Mesenchymal stem cell (in vitro differentiated cells and primary cell): Measurements from ENCODE around the gene METTL9.
A peak's percentile ranks its signal among the peaks of the same experiment; 100 is the strongest.

Experiments used
- DNase-seq: peaks from one replicate; pipeline ENCODE4 v3.0.0-alpha.2; 2013
- H2AFZ ChIP-seq: one replicate; pipeline ENCODE4 v1.6.1; 2013; ENCODE audit warnings: low read depth, mild to moderate bottlenecking, control low read depth, inconsistent platforms, low read length, moderate library complexity
- H2AK5ac ChIP-seq: 2 replicates; pipeline ENCODE4 v1.6.1; 2013; ENCODE audit warnings: low read length, moderate library complexity, mild to moderate bottlenecking, inconsistent platforms; ENCODE audit not compliant: severe bottlenecking
- H2BK120ac ChIP-seq: one replicate; pipeline ENCODE4 v1.6.1; 2013; ENCODE audit warnings: low read depth, mild to moderate bottlenecking, inconsistent platforms, low read length, moderate library complexity
- H2BK12ac ChIP-seq, 2 experiments: one replicate each; pipeline ENCODE4 v1.6.1; 2013; ENCODE audit warnings: inconsistent platforms in 2 of 2, low read length in 2 of 2, mild to moderate bottlenecking in 2 of 2, moderate library complexity in 2 of 2, control low read depth in 1 of 2
- H2BK15ac ChIP-seq: one replicate; pipeline ENCODE4 v1.6.1; 2013; ENCODE audit warnings: mild to moderate bottlenecking, low read depth, inconsistent platforms; ENCODE audit not compliant: poor library complexity, severe bottlenecking
- H2BK5ac ChIP-seq: 2 replicates; pipeline ENCODE4 v1.6.1; 2013; ENCODE audit warnings: low read depth, mild to moderate bottlenecking, low read length, control low read depth, inconsistent platforms; ENCODE audit not compliant: poor library complexity, severe bottlenecking
- H3K14ac ChIP-seq, 2 experiments: one replicate each; pipeline ENCODE4 v1.6.1; 2013; ENCODE audit warnings: inconsistent platforms in 2 of 2, low read length in 2 of 2, control low read depth in 1 of 2, mild to moderate bottlenecking in 1 of 2, moderate library complexity in 1 of 2
- H3K18ac ChIP-seq, 2 experiments: one replicate each; pipeline ENCODE4 v1.6.1; 2013; ENCODE audit warnings: inconsistent platforms in 2 of 2, low read length in 2 of 2, control low read depth in 1 of 2, low read depth in 1 of 2, mild to moderate bottlenecking in 1 of 2
- H3K23ac ChIP-seq, 2 experiments: one replicate each; pipeline ENCODE4 v1.6.1; 2013; ENCODE audit warnings: inconsistent platforms in 2 of 2, low read length in 2 of 2, mild to moderate bottlenecking in 2 of 2, moderate library complexity in 2 of 2, control low read depth in 1 of 2
- H3K27ac ChIP-seq: 2 replicates; pipeline ENCODE4 v1.5.1; 2013; ENCODE audit warnings: mild to moderate bottlenecking, moderate library complexity, low read length, control low read depth, inconsistent platforms; ENCODE audit not compliant: poor library complexity, severe bottlenecking
- H3K27me3 ChIP-seq, 2 experiments: 2 replicates each; pipeline versions ENCODE4 v1.6.1 to v1.7.0; 2013; ENCODE audit warnings: low read length in 2 of 2, mild to moderate bottlenecking in 2 of 2, moderate library complexity in 2 of 2, control low read depth in 1 of 2, inconsistent platforms in 1 of 2; ENCODE audit not compliant: control insufficient read depth in 1 of 2, insufficient read depth in 1 of 2
- H3K36me3 ChIP-seq, 2 experiments: 2 replicates each; pipeline versions ENCODE4 v1.6.1 to v1.7.0; 2013; ENCODE audit warnings: low read length in 2 of 2, control low read depth in 1 of 2, inconsistent platforms in 1 of 2, low read depth in 1 of 2, mild to moderate bottlenecking in 1 of 2; ENCODE audit not compliant: insufficient read depth in 2 of 2, control insufficient read depth in 1 of 2
- H3K4ac ChIP-seq, 2 experiments: one replicate each; pipeline ENCODE4 v1.6.1; 2013; ENCODE audit warnings: inconsistent platforms in 2 of 2, low read length in 2 of 2, mild to moderate bottlenecking in 2 of 2, moderate library complexity in 2 of 2, control low read depth in 1 of 2, low read depth in 1 of 2
- H3K4me1 ChIP-seq: 2 replicates; pipeline ENCODE4 v1.6.1; 2013; ENCODE audit warnings: low read depth, low read length, control low read depth; ENCODE audit not compliant: control insufficient read depth, insufficient read depth
- H3K4me2 ChIP-seq: 2 replicates; pipeline ENCODE4 v1.6.1; 2013; ENCODE audit warnings: low read length, mild to moderate bottlenecking, inconsistent platforms; ENCODE audit not compliant: poor library complexity, severe bottlenecking
- H3K4me3 ChIP-seq, 2 experiments: 2 replicates each; pipeline versions ENCODE4 v1.5.1 to v1.7.0; 2013; ENCODE audit warnings: low read length in 2 of 2, mild to moderate bottlenecking in 2 of 2, control low read depth in 1 of 2, low read depth in 1 of 2; ENCODE audit not compliant: insufficient read depth in 1 of 2
- H3K79me1 ChIP-seq: replicated peaks from 2 replicates; pipeline ENCODE4 v1.6.1; 2013; ENCODE audit warnings: mild to moderate bottlenecking, control low read depth, low read length, inconsistent platforms; ENCODE audit not compliant: poor library complexity, severe bottlenecking
- H3K9ac ChIP-seq: 2 replicates; pipeline ENCODE4 v1.7.0; 2013; ENCODE audit warnings: mild to moderate bottlenecking, low read length, moderate library complexity
- H3K9me3 ChIP-seq: 2 replicates; pipeline ENCODE4 v1.7.0; 2013; ENCODE audit warnings: mild to moderate bottlenecking, low read length; ENCODE audit not compliant: control insufficient read depth
- H4K8ac ChIP-seq: one replicate; pipeline ENCODE4 v1.6.1; 2013; ENCODE audit warnings: inconsistent platforms, mild to moderate bottlenecking, low read length, moderate library complexity
- H4K91ac ChIP-seq: one replicate; pipeline ENCODE4 v1.6.1; 2013; ENCODE audit warnings: mild to moderate bottlenecking, low read length, inconsistent platforms
- WGBS: methylation state at CpG from one replicate; pipeline ENCODE4 v1.1.7; 2013; ENCODE audit warnings: mixed read lengths; 5-methylcytosine and 5-hydroxymethylcytosine counted together

METTL9 gene

DNA sequence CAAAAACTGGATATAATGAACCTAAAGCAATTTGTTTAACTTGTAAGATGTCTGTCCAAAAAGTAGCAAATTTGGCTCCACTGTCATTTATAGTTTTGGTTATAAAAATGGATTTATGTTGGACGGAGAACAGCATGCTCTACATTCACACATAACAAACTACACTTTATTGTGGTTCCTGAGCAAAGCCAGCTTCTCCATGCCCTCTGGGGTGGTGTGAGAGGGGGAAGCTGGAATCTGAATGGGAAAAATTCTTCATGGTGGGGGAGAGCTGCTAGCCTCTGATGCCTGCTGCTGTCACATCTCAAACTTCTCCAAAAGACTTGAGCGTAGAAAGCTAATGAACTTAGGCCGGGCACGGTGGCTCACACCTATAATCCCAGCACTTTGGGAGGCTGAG lies 9.8 kb upstream of the METTL9 start:
- H3K9me3 ChIP-seq, result no peaks in the 10 kb centered on the region
- H4K91ac ChIP-seq, result no peak overlapping the region
- no peak overlapping the region for H3K14ac ChIP-seq
- no peak overlapping the region for H3K9ac ChIP-seq
- no peak overlapping the region for H3K4ac ChIP-seq
- no peak overlapping the region for H2BK12ac ChIP-seq
- H3K27me3 ChIP-seq, result no peaks in the 10 kb centered on the region
- no peaks in the 10 kb centered on the region for H3K79me1 ChIP-seq
- no peak overlapping the region for H4K8ac ChIP-seq
- 88% methylated on average over 3 of the region's 4 CpGs for WGBS
- no peaks in the 10 kb centered on the region for H3K4me1 ChIP-seq
- no peak overlapping the region for H3K18ac ChIP-seq
- H2BK5ac ChIP-seq, result no peak overlapping the region
- no peaks in the 10 kb centered on the region for H3K36me3 ChIP-seq
- no peak overlapping the region for H2BK15ac ChIP-seq
- H3K27ac ChIP-seq, result no peak overlapping the region
- DNase-seq, result no peak
- H3K4me2 ChIP-seq, result no peak overlapping the region
- no peak overlapping the region for H3K23ac ChIP-seq
- H3K4me3 ChIP-seq, result no peak overlapping the region
- H2AFZ ChIP-seq, result no peak overlapping the region
- no peak overlapping the region for H2AK5ac ChIP-seq
- no peak overlapping the region for H2BK120ac ChIP-seq

DNA sequence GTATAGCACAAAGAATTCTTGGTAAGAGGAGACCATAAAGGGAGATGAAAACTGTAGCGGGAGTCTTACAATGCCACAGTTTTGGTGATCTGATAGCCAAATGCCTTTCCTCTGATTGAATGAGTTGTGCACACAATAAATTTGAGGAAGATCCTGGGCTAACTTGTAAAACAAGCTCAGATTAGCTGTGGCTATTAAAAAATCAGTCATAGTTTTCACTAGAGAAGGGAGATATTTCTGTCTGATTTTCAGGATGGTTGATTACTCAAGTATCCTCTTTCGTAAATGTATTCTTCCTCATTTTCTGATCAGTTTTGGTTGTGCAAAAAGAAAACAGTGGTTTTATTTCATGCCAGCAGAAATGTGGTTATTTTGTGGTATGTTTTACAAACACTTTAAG lies 9.1 kb upstream of the METTL9 start:
- Histone ChIP-seq H3K9ac (peak overlapping the region; percentile 61), H3K36me3 (no peaks in the 10 kb centered on the region), H3K4ac (no peak overlapping the region), H2BK5ac (no peak overlapping the region), H4K91ac (no peak overlapping the region), H3K23ac (no peak overlapping the region), H3K18ac (no peak overlapping the region), H3K14ac (no peak overlapping the region), H3K27ac (no peak overlapping the region), H2AFZ (no peak overlapping the region), H3K9me3 (no peaks in the 10 kb centered on the region), H3K4me1 (no peaks in the 10 kb centered on the region), H3K79me1 (no peaks in the 10 kb centered on the region), H3K4me3 (no peak overlapping the region), H3K4me2 (no peak overlapping the region), H2AK5ac (no peak overlapping the region), H2BK120ac (no peak overlapping the region), H2BK12ac (no peak overlapping the region), H3K27me3 (no peaks in the 10 kb centered on the region), H2BK15ac (no peak overlapping the region), H4K8ac (no peak overlapping the region)
- WGBS, result 96% methylated on average over 1 of the region's 2 CpGs
- DNase-seq, result no peak

DNA sequence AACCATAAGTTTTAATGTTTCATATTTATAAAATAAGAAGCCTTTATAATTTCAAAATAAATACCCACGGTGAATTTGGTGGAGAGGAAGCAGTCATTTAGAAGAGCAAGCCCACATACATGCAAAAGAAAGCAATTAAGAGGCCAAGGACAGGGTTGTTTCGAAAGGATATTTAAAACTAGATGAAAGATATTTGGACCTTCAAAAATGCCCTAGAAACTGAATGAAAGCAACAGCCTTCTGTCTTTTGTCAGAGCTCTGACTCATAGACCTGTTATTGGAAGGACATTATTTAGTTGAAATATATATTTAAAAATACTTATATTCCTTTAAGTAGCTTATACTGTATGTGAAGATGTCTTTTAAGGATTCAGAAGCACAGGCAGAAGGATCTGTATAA lies 8.6 kb upstream of the METTL9 start:
- no peaks in the 10 kb centered on the region for H3K36me3 ChIP-seq
- no peak overlapping the region for H3K14ac ChIP-seq
- H3K23ac ChIP-seq, result no peak overlapping the region
- H3K4me1 ChIP-seq, result no peaks in the 10 kb centered on the region
- H2AK5ac ChIP-seq, result no peak overlapping the region
- no peak overlapping the region for H3K4me3 ChIP-seq
- peak overlapping the region; percentile 61 for H3K9ac ChIP-seq
- DNase-seq, result peak; percentile 46
- H3K4ac ChIP-seq, result no peak overlapping the region
- H3K27me3 ChIP-seq, result no peaks in the 10 kb centered on the region
- no peak overlapping the region for H4K8ac ChIP-seq
- no peaks in the 10 kb centered on the region for H3K9me3 ChIP-seq
- H2AFZ ChIP-seq, result no peak overlapping the region
- no peak overlapping the region for H3K4me2 ChIP-seq
- H4K91ac ChIP-seq, result no peak overlapping the region
- no CpG with 5 or more reads among the region's 2 CpGs for WGBS
- H2BK120ac ChIP-seq, result no peak overlapping the region
- no peaks in the 10 kb centered on the region for H3K79me1 ChIP-seq
- no peak overlapping the region for H2BK12ac ChIP-seq
- no peak overlapping the region for H2BK15ac ChIP-seq
- no peak overlapping the region for H2BK5ac ChIP-seq
- no peak overlapping the region for H3K18ac ChIP-seq
- no peak overlapping the region for H3K27ac ChIP-seq

DNA sequence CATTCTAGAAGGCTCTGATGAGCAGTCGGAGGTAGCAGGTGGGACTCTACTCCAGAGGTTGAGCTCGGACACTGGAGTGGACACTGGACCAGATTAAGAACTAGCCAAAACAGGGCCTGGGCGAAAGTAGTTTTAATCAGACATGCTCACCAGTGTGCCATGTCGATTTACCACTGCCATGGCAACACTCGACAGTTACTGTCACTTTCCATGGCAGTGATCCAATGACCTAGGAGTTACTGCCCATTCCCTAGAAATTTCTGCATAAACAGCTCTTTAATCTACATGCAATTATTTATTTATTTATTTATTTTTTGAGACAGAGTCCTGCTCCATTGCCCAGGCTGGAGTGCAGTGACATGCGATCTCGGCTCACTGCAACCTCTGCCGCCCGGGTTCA lies 7.2 kb upstream of the METTL9 start:
- H2BK5ac ChIP-seq, result no peak overlapping the region
- H3K23ac ChIP-seq, result no peak overlapping the region
- no peaks in the 10 kb centered on the region for H3K27me3 ChIP-seq
- no peak overlapping the region for H2AFZ ChIP-seq
- no peak overlapping the region for H3K27ac ChIP-seq
- H2BK120ac ChIP-seq, result no peak overlapping the region
- no peak overlapping the region for H3K9ac ChIP-seq
- no peaks in the 10 kb centered on the region for H3K9me3 ChIP-seq
- WGBS, result 95% methylated on average over 9 of the region's 9 CpGs
- no peak overlapping the region for H3K4me3 ChIP-seq
- H2AK5ac ChIP-seq, result no peak overlapping the region
- H3K4me1 ChIP-seq, result no peaks in the 10 kb centered on the region
- no peak overlapping the region for H4K91ac ChIP-seq
- no peaks in the 10 kb centered on the region for H3K36me3 ChIP-seq
- no peak overlapping the region for H3K4ac ChIP-seq
- no peak for DNase-seq
- no peak overlapping the region for H2BK15ac ChIP-seq
- no peak overlapping the region for H3K18ac ChIP-seq
- H2BK12ac ChIP-seq, result no peak overlapping the region
- H4K8ac ChIP-seq, result no peak overlapping the region
- H3K14ac ChIP-seq, result no peak overlapping the region
- no peak overlapping the region for H3K4me2 ChIP-seq
- no peaks in the 10 kb centered on the region for H3K79me1 ChIP-seq
